NT2/D1 (cell line): ENCODE measurements around the gene DEXI.

Experiments used
- DNase-seq: peaks from one replicate; pipeline ENCODE4 v3.0.0-alpha.2; 2011; ENCODE audit warnings: low read depth, low spot score
- H3K27me3 ChIP-seq: 2 replicates; pipeline ENCODE4 v1.6.0; 2011; ENCODE audit warnings: mild to moderate bottlenecking; ENCODE audit not compliant: insufficient read length, insufficient read depth
- H3K36me3 ChIP-seq: 2 replicates; pipeline ENCODE4 v1.6.1; 2011; ENCODE audit warnings: mild to moderate bottlenecking, low read length, mixed read lengths; ENCODE audit not compliant: insufficient read depth, insufficient read length
- H3K4me1 ChIP-seq: 2 replicates; pipeline ENCODE4 v1.5.1; 2011; ENCODE audit not compliant: insufficient read depth, insufficient read length
- H3K4me3 ChIP-seq: 2 replicates; pipeline ENCODE4 v1.5.1; 2011; ENCODE audit warnings: low read depth; ENCODE audit not compliant: insufficient read length
- H3K9ac ChIP-seq: 2 replicates; pipeline ENCODE4 v1.6.0; 2011; ENCODE audit warnings: low read depth; ENCODE audit not compliant: insufficient read length
- H3K9me3 ChIP-seq: 2 replicates; pipeline ENCODE4 v1.5.1; 2011; ENCODE audit warnings: mild to moderate bottlenecking, low read length; ENCODE audit not compliant: insufficient read depth
- SUZ12 ChIP-seq: IDR thresholded peaks from 2 replicates; pipeline ENCODE4 v1.6.1; 2011; ENCODE audit not compliant: insufficient read length, insufficient read depth; ENCODE audit errors: extremely low read depth
- YY1 ChIP-seq: IDR thresholded peaks from 2 replicates; pipeline ENCODE4 v1.6.1; 2011; ENCODE audit not compliant: insufficient read length, insufficient read depth
- ZNF274 ChIP-seq: IDR thresholded peaks from 2 replicates; pipeline ENCODE4 v1.6.1; 2011; ENCODE audit warnings: mild to moderate bottlenecking, low read depth, low read length

DEXI gene

DNA sequence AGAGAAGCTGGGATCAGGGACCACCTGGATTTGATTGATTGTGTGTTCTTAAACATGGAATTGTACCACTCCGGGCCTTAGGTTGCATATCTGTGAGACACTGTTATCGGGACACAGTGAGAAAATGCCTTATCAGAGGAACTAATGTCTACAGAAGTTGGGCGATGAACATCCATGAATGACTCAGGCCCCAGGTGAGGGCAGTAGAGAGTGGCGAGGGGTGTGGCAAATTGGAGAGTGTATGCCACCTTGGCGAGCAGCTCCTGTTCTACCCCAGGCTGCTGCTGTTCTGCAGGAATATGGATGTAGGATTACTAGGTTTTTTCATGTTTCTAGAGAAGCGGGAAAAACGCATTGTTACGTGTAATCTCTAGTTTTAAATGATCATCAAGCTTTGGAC lies 40.9 kb upstream of the DEXI start:
- Histone ChIP-seq H3K27me3 (no peaks in the 10 kb centered on the region), H3K4me1 (peaks cover 8% of the 10 kb centered on the region), H3K9me3 (peaks cover 8% of the 10 kb centered on the region; the same call in 1 of the 2 replicates), H3K4me3 (no peak overlapping the region), H3K9ac (no peak overlapping the region), H3K36me3 (peaks cover 66% of the 10 kb centered on the region)
- no peak for DNase-seq
- no peak for TF ChIP-seq ZNF274
- TF ChIP-seq SUZ12: no peak
- TF ChIP-seq YY1: no peak

GRCh38 chr16:10982465-10983150 lies 40.3 kb upstream of the DEXI start:
- Histone ChIP-seq H3K4me1 (peaks cover 13% of the 10 kb centered on the region), H3K4me3 (no peak overlapping the region), H3K9me3 (peaks cover 8% of the 10 kb centered on the region; the same call in 1 of the 2 replicates), H3K9ac (no peak overlapping the region), H3K36me3 (peaks cover 64% of the 10 kb centered on the region), H3K27me3 (no peaks in the 10 kb centered on the region)
- TF ChIP-seq YY1: no peak
- TF ChIP-seq ZNF274: no peak
- TF ChIP-seq SUZ12: no peak
- no peak for DNase-seq

DNA sequence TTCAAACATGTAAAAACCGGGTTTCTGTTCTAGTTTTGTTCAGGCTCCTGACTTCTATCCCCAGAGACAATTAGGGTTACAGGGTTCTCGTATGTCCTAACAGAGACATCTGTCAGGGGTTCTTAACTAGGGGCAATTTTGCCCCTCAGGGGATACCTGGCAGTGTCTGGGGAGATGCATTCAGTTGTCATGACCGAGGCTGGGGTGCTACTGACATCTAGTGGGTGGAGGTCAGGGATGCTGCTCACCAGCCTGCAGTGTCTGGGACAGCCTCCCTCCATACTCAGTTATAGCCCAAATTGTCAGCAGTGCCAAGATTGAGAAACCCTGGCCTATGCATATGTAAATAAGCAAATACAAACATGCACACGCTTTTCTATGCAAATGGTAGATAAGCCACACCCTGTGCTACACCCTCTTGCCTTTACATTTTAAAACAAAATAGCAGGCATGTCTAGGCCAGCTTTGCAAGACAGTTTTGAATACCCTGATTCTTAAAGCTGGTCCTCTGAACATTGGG lies 39.5 kb upstream of the DEXI start:
- Histone ChIP-seq H3K4me1 (peaks cover 13% of the 10 kb centered on the region), H3K9me3 (peaks cover 8% of the 10 kb centered on the region; the same call in 1 of the 2 replicates), H3K9ac (no peak overlapping the region), H3K36me3 (peaks cover 62% of the 10 kb centered on the region), H3K27me3 (no peaks in the 10 kb centered on the region), H3K4me3 (no peak overlapping the region)
- TF ChIP-seq ZNF274 (no peak), SUZ12 (no peak), YY1 (no peak)
- no peak for DNase-seq

- H3K27me3 ChIP-seq: no peaks in the 10 kb centered on the region
- H3K4me1 ChIP-seq: peaks cover 13% of the 10 kb centered on the region
- TF ChIP-seq SUZ12: no peak
- TF ChIP-seq ZNF274: no peak
- no peak for TF ChIP-seq YY1
- H3K4me3 ChIP-seq: no peak overlapping the region
- no peak for DNase-seq
- H3K9me3 ChIP-seq: peaks cover 8% of the 10 kb centered on the region; the same call in 1 of the 2 replicates
- H3K36me3 ChIP-seq: peaks cover 60% of the 10 kb centered on the region
- H3K9ac ChIP-seq: no peak overlapping the region
Measured at GRCh38 chr16:10980813-10981212, 38.5 kb upstream of the DEXI start.

- no peak for DNase-seq
- no peak for TF ChIP-seq YY1
- no peak for TF ChIP-seq ZNF274
- no peak for TF ChIP-seq SUZ12
- peaks cover 58% of the 10 kb centered on the region for H3K36me3 ChIP-seq
- peaks cover 8% of the 10 kb centered on the region; the same call in 1 of the 2 replicates for H3K9me3 ChIP-seq
- no peak overlapping the region for H3K9ac ChIP-seq
- H3K4me3 ChIP-seq: no peak overlapping the region
- H3K4me1 ChIP-seq: peaks cover 13% of the 10 kb centered on the region
- H3K27me3 ChIP-seq: no peaks in the 10 kb centered on the region
Measured at GRCh38 chr16:10979717-10980601, 37.7 kb upstream of the DEXI start.

DNA sequence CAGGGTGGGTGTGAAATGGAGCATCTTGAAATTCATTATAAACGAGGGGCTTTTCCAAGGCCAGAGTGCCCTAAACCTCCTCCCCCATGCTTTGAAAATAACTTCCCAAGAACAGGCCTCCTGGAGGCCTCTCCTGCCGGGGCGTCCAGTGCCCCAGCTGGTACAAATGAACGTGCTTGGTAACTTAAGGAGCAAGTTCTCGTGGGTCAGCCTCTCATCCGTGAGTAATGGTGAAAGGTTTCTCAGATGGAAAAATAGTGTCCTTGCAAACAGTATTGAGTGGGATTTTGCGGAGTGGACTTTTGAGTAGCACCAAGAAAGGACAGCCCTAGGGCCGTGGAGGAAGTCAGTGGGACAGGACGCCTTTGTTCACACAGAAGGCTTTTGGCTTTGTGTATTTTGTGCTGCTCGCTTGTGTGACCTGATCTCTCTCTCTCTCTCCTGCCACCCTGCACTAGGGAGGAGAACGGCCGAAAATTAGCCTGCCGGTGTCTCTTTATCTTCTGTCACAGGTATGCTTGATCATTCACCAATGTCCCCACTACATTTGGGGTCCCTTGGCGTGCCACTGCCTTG lies 36.7 kb upstream of the DEXI start:
- Histone ChIP-seq H3K9me3 (peaks cover 8% of the 10 kb centered on the region; the same call in 1 of the 2 replicates), H3K27me3 (no peaks in the 10 kb centered on the region), H3K4me1 (peaks cover 13% of the 10 kb centered on the region), H3K36me3 (peaks cover 60% of the 10 kb centered on the region), H3K9ac (no peak overlapping the region), H3K4me3 (no peak overlapping the region)
- DNase-seq: no peak
- no peak for TF ChIP-seq SUZ12
- TF ChIP-seq ZNF274: no peak
- TF ChIP-seq YY1: no peak
